ENCODE measurements around the gene HPN.

Gene HPN

DNA sequence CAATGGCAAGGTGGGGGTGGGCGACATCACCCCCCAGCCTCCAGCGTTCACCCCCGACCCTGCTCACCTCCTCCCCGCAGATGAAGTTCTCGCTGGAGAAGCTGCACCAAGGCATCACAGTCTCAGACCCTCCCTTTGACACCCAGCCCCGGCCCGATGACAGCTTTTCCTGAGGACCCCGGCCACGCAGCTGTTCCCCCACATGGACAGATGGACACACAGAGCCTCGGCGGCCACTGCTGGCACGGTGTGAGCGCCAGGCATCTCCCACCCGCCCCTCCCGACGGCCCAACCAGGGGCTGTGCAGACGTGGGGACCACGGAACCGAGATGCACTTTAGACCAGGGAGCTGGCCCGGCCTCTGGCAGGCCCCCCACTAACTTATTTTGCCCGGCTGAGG is 15.6 kb upstream of the HPN start:
- Histone ChIP-seq H3K9me2 (replicated peaks; ENCODE audit: insufficient read depth, low read length) (no peaks in the 10 kb centered on the region), H3F3A (ENCODE audit: insufficient read depth) (no peaks in the 10 kb centered on the region), H3K79me2 (ENCODE audit: insufficient read depth, low read length) (no peaks in the 10 kb centered on the region), H3K9ac (ENCODE audit: low read length) (no peak overlapping the region), H3K4me3 (ENCODE audit: insufficient read depth, low read length, poor library complexity, severe bottlenecking) (no peak overlapping the region), H3K36me3 (ENCODE audit: low read length) (no peaks in the 10 kb centered on the region), H3K4me2 (ENCODE audit: low read depth, low read length, poor library complexity, severe bottlenecking) (no peak overlapping the region), H3K27me3 (ENCODE audit: low read length) (no peaks in the 10 kb centered on the region), H4K20me1 (ENCODE audit: low read depth, low read length) (no peaks in the 10 kb centered on the region), H3K27ac (ENCODE audit: low read depth, low read length) (no peak overlapping the region), H2AFZ (ENCODE audit: low read depth, low read length, severe bottlenecking) (no peak overlapping the region), H3K9me3 (ENCODE audit: insufficient read depth, low read length) (no peaks in the 10 kb centered on the region)
- TF ChIP-seq, protein P1, sequence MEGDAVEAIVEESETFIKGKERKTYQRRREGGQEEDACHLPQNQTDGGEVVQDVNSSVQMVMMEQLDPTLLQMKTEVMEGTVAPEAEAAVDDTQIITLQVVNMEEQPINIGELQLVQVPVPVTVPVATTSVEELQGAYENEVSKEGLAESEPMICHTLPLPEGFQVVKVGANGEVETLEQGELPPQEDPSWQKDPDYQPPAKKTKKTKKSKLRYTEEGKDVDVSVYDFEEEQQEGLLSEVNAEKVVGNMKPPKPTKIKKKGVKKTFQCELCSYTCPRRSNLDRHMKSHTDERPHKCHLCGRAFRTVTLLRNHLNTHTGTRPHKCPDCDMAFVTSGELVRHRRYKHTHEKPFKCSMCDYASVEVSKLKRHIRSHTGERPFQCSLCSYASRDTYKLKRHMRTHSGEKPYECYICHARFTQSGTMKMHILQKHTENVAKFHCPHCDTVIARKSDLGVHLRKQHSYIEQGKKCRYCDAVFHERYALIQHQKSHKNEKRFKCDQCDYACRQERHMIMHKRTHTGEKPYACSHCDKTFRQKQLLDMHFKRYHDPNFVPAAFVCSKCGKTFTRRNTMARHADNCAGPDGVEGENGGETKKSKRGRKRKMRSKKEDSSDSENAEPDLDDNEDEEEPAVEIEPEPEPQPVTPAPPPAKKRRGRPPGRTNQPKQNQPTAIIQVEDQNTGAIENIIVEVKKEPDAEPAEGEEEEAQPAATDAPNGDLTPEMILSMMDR (IDR thresholded peaks at IDR 0.05; ENCODE audit: insufficient read depth, low read length, poor library complexity, severe bottlenecking) = no peak
- TF ChIP-seq EZH2phosphoT487 (conservative IDR thresholded peaks at IDR 0.05; ENCODE audit: low read length) = no peak

DNA sequence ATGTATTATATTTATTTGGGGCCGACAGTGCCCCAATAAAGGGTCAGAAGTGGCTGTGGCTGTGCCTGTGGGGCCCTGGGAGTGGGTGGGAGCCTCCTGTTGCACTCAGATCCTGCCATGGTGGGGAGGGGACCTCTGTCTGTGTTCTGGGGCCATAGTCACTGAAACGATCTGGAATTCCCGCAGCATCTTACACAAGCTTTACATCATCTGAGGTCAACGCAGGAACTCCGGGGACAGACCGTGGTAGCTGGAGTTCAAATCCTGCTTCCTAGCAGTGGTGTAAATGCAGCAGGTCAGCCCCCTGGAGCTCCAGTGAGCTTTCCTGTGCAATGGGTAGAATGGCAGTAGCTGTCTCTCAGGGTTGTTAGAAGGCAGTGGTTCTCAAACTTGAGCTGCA is 15.1 kb upstream of the HPN start:
- Histone ChIP-seq H3K27me3 (ENCODE audit: low read length) (no peaks in the 10 kb centered on the region), H3K27ac (ENCODE audit: low read depth, low read length) (no peak overlapping the region), H3K9me3 (ENCODE audit: insufficient read depth, low read length) (no peaks in the 10 kb centered on the region), H3K4me2 (ENCODE audit: low read depth, low read length, poor library complexity, severe bottlenecking) (no peak overlapping the region), H3K79me2 (ENCODE audit: insufficient read depth, low read length) (no peaks in the 10 kb centered on the region), H2AFZ (ENCODE audit: low read depth, low read length, severe bottlenecking) (no peak overlapping the region), H4K20me1 (ENCODE audit: low read depth, low read length) (no peaks in the 10 kb centered on the region), H3K4me3 (ENCODE audit: insufficient read depth, low read length, poor library complexity, severe bottlenecking) (no peak overlapping the region), H3K9me2 (replicated peaks; ENCODE audit: insufficient read depth, low read length) (no peaks in the 10 kb centered on the region), H3F3A (ENCODE audit: insufficient read depth) (no peaks in the 10 kb centered on the region), H3K36me3 (ENCODE audit: low read length) (no peaks in the 10 kb centered on the region), H3K9ac (ENCODE audit: low read length) (no peak overlapping the region)
- TF ChIP-seq, protein P1 (IDR thresholded peaks at IDR 0.05; ENCODE audit: insufficient read depth, low read length, poor library complexity, severe bottlenecking) = no peak
- no peak for TF ChIP-seq EZH2phosphoT487 (conservative IDR thresholded peaks at IDR 0.05; ENCODE audit: low read length)

DNA sequence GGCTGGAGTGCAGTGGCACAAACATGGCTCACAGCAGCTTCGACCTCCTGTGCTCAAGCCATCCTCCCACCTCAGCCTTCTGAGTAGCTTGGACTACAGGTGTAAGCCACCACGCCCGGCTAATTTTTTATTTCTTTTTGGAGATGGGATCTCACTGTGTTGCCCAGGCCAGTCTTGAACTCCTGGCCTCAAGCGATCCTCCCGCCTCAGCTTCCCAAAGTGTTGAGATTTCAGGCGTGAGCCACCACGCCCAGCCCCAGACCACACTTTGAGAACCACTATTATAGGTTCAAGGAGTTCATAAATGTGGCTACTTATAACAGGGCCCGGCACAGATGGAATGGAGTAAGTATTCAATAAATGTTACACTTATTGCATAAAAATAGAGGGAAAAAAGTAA is 14.5 kb upstream of the HPN start:
- no peak overlapping the region for H3K4me3 ChIP-seq (ENCODE audit: insufficient read depth, low read length, poor library complexity, severe bottlenecking)
- H3K27ac ChIP-seq (ENCODE audit: low read depth, low read length) = no peak overlapping the region
- no peaks in the 10 kb centered on the region for H3K9me2 ChIP-seq (replicated peaks; ENCODE audit: insufficient read depth, low read length)
- no peaks in the 10 kb centered on the region for H4K20me1 ChIP-seq (ENCODE audit: low read depth, low read length)
- H3K9ac ChIP-seq (ENCODE audit: low read length) = no peak overlapping the region
- no peak overlapping the region for H2AFZ ChIP-seq (ENCODE audit: low read depth, low read length, severe bottlenecking)
- H3K9me3 ChIP-seq (ENCODE audit: insufficient read depth, low read length) = no peaks in the 10 kb centered on the region
- no peak overlapping the region for H3K4me2 ChIP-seq (ENCODE audit: low read depth, low read length, poor library complexity, severe bottlenecking)
- H3K36me3 ChIP-seq (ENCODE audit: low read length) = no peaks in the 10 kb centered on the region
- no peaks in the 10 kb centered on the region for H3K27me3 ChIP-seq (ENCODE audit: low read length)
- H3K79me2 ChIP-seq (ENCODE audit: insufficient read depth, low read length) = no peaks in the 10 kb centered on the region
- TF ChIP-seq, protein P1 (IDR thresholded peaks at IDR 0.05; ENCODE audit: insufficient read depth, low read length, poor library complexity, severe bottlenecking) = no peak
- no peak for TF ChIP-seq EZH2phosphoT487 (conservative IDR thresholded peaks at IDR 0.05; ENCODE audit: low read length)
- no peaks in the 10 kb centered on the region for H3F3A ChIP-seq (ENCODE audit: insufficient read depth)

Data from SU-DHL-6 (cell line).